ENCODE results near the gene ITK. TPM values are rescaled to one million over a fixed set of nuclear protein-coding genes. Genes with fewer than 3 reads are reported as not detected.

ITK gene
- total and polyA plus RNA-seq, 10 donors = 5.6 to 81.1 (median 39.9) TPM

GRCh38 chr5:157160001-157160400 lies 20.6 kb upstream of the ITK start:
- no peak overlapping the region for H3K4me3 ChIP-seq
- DNase-seq = no peak
- intact Hi-C loops (cut with DNase I; ENCODE audit: low total_unique reads) = no loop called here
- no peak for TF ChIP-seq POLR2A (IDR thresholded peaks at IDR 0.05)
- no peak for TF ChIP-seq POLR2AphosphoS5 (IDR thresholded peaks at IDR 0.05)
- no peaks in the 10 kb centered on the region for H3K27me3 ChIP-seq (replicated peaks in 1 of 7)
- H3K9me3 ChIP-seq = no peaks in the 10 kb centered on the region
- peak overlapping the region in 4 of 8 donors; percentile 14 to 29 (median 22) for H3K27ac ChIP-seq
- no peaks in the 10 kb centered on the region for H3K36me3 ChIP-seq
- WGBS, 5 donors = 82 to 93% (median 87%) methylated on average over 4 of the region's 4 CpGs
- H3K4me1 ChIP-seq = no peaks in the 10 kb centered on the region

GRCh38 chr5:157161996-157162395 lies 18.6 kb upstream of the ITK start:
- H3K36me3 ChIP-seq = no peaks in the 10 kb centered on the region
- H3K27ac ChIP-seq = no peak overlapping the region
- no peak for DNase-seq
- no peaks in the 10 kb centered on the region for H3K4me1 ChIP-seq
- no peaks in the 10 kb centered on the region for H3K9me3 ChIP-seq
- intact Hi-C loops (cut with DNase I; ENCODE audit: low total_unique reads) = no loop called here
- no peaks in the 10 kb centered on the region for H3K27me3 ChIP-seq (replicated peaks in 1 of 7)
- no peak for TF ChIP-seq POLR2AphosphoS5 (IDR thresholded peaks at IDR 0.05)
- no peak for TF ChIP-seq POLR2A (IDR thresholded peaks at IDR 0.05)
- TF ChIP-seq CTCF (IDR thresholded peaks at IDR 0.05 in 8 of 11, conservative IDR thresholded peaks at IDR 0.05 in 3 of 11) = no peak
- 87 to 91% (median 88%) methylated on average over 6 of the region's 6 CpGs for WGBS, 5 donors
- no peak overlapping the region for H3K4me3 ChIP-seq

GRCh38 chr5:157162919-157163510 lies 17.6 kb upstream of the ITK start:
- no peak overlapping the region for H3K27ac ChIP-seq
- WGBS, 5 donors = 88 to 97% (median 95%) methylated on average over 11 to 12 of the region's 12 CpGs
- no peak overlapping the region for H3K4me3 ChIP-seq
- TF ChIP-seq POLR2A (IDR thresholded peaks at IDR 0.05) (no peak), CTCF (IDR thresholded peaks at IDR 0.05 in 8 of 11, conservative IDR thresholded peaks at IDR 0.05 in 3 of 11) (no peak), POLR2AphosphoS5 (IDR thresholded peaks at IDR 0.05) (no peak)
- H3K27me3 ChIP-seq (replicated peaks in 1 of 7) = no peaks in the 10 kb centered on the region
- no peak for DNase-seq
- H3K4me1 ChIP-seq = no peaks in the 10 kb centered on the region
- no peaks in the 10 kb centered on the region for H3K9me3 ChIP-seq
- intact Hi-C loops (cut with DNase I; ENCODE audit: low total_unique reads) = no loop called here
- no peaks in the 10 kb centered on the region for H3K36me3 ChIP-seq

GRCh38 chr5:157164521-157164920 lies 16.1 kb upstream of the ITK start:
- 73 to 91% (median 76%) methylated on average over 5 of the region's 5 CpGs for WGBS, 5 donors
- intact Hi-C loops (cut with DNase I; ENCODE audit: low total_unique reads) = no loop called here
- Histone ChIP-seq H3K36me3 (no peaks in the 10 kb centered on the region), H3K4me1 (no peaks in the 10 kb centered on the region), H3K4me3 (no peak overlapping the region), H3K27ac (no peak overlapping the region), H3K27me3 (replicated peaks in 1 of 7) (no peaks in the 10 kb centered on the region), H3K9me3 (no peaks in the 10 kb centered on the region)
- no peak for DNase-seq
- TF ChIP-seq POLR2AphosphoS5 (IDR thresholded peaks at IDR 0.05) = no peak
- TF ChIP-seq POLR2A (IDR thresholded peaks at IDR 0.05) = no peak
- TF ChIP-seq CTCF (IDR thresholded peaks at IDR 0.05 in 8 of 11, conservative IDR thresholded peaks at IDR 0.05 in 3 of 11) = no peak

All from spleen (tissue), 11 donors.